ENCODE results near the gene MRPL51.
A peak's percentile ranks its signal among the peaks of the same experiment; 100 is the strongest.

MRPL51 gene
- 8.7 to 21.3 reads per million in 2 donors for total RNA-seq

DNA sequence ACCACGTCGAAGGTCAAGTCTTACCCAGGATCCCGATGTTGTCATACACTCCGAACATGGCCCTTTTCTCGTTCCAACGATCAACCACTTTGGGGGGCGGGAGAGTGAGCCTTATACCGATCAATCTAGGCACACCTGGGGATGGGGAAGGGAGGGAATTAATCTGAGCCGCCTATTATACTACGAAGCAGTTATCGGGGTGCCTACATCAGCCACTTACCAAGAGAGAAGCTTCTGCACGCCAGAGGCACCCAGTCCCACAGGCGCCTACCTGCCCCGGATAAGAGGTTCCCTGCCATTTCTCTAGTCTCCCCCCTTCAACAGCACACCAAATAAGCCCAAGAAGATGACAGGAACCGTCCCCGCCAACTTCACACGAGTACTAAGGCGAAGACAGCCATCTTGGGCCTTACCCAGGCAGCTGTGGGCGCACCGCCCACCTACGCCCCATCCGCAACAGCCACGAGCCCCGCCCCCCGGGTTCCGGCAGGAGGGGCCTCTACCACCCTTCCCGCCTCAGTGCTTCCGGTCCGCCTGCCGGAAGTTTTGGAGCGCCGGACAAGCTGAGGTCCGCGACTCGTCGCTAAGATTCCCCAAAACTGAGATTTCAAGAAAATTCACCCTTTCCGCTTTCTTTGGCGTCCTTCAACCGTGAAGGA, at the start of gene MRPL51:
Gene MRPL51 (minus strand): TSS at position 425 of the 659 bp plus-strand sequence. CDS start 126 bp downstream, at position 299.
- DNase-seq, result peak; percentile 93 to 98 (median 96)

DNA sequence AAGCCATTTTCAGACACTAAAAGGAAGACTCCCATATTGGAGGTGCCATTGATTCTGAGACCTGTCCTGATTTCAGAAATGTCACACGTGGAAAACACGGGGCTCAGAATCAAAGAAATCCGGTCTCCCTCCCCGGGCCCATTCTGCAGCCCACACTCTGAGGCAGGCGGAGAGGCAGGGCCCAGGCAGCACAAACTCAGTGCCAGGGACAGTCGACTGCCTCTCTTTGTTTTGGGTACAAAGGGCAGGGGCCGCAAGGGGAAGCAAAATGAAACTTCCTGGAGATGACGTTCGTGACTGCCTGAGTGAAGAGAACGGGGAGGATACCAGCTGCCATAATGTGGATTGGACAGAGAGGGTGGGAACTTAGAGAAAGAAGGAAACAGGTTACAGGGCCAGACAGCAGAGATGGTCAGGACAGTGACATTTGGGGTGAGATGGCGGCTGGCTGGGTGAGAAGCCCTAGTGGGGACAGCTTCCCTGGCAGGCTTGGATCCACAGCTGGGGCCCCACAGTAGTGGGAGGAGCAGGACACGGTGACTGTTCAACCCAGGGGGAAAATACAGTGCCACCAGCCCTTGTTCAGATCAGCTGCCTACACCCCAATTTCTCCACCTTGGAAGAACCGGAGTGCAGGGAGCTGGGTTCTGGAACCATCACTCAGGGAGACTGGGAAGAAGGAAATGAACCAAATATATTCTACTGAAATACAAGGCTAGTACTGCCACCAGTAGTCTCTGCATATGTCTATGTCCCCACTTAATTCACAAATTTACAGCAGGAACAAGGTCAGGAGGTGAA, 49.3 kb upstream of the MRPL51 start:
- no peak for DNase-seq

DNA sequence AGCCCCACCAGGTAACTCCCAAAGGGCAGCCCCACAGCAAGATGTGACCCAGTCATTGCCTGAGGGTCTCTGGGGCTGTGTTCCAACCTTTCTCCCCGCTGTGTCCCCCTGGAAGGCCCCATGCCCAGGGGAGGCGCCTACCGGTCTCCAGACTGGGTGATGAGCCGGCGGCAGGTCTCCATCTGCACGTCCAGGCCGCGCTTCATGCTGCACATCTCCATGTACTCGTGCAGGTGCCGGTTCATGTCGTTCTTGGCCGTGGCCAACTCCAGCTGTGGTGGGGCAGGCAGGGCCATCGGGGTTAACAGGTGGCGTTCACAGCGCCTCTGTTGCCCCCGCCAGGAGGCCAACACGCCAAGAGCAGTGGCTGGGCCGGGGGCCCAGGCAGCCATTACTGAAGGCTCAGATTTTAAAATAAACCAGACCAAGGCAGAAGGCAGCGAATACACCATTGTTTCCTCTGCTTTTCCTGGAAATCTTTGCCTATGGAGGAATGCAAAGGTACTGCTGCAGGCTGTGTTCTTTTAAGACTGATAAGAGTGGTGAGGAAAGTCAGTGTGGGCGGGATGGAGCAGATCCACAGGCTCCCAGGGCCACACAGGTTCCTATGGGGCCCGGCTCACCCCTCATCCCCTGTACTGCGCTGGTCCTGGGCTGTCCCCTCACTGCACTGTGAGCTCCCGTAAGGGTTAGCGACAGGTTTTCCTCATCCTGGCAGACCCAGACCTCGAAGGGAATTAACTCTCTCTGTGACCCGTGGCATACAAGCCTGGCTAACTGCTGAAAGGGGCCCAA, 48.5 kb upstream of the MRPL51 start:
- no peak for DNase-seq

DNA sequence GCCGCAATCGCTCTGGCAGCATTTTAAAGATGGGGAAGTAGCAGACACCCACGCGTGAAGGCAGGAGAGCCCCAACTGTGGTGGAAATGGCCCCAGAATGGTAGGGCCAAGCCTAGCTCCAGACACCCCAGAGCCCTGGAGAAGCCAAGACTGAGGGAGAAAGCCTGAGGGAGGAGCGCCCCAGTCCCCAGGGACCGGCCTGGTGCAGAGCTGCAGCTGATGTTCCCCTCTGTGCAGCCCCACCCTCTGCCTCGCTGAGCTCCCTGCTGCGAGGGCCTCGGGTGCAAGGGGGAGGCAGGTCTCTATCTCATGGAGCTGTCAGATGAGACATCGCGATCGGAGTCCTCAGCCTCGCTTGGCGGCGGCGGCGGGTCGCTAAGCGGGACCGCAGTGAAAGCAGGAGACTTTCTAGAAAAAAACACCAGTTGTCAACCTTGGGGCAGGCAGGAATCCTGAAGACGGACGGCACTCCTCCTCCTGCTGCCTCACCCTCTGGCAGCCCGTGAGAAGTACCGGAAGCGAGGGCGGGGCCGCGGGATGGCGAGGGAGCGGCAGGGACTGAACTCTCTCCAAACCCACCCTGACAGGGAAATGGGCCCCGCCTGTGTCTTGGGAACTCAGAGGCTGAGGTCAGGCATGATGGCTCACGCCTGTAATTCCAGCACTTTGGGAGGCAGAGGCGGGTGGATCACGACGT, 47.3 kb upstream of the MRPL51 start:
- DNase-seq, result peak in 4 of 5 experiments; percentile 22 to 62 (median 35)

DNA sequence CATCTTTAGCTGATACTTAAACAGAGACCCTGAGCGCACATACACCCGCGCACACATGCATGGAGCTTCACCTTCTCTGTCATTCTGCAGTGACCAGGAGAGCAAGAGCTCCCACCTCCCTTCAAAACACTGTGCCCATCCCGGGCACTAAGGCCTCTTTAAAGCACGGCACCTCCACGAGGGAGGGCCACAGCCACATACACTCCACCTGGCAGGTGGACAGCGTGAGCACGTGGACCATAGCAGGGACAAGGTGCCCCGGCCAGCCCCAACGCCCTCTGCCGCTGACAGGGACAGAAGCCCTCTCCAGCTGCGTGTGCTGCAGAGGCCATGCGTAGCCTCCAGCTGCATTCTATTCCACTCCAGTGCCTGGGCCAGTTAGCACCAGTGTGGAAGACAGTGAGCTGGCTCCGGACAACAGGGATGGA, 46.7 kb upstream of the MRPL51 start:
- DNase-seq, result no peak

DNA sequence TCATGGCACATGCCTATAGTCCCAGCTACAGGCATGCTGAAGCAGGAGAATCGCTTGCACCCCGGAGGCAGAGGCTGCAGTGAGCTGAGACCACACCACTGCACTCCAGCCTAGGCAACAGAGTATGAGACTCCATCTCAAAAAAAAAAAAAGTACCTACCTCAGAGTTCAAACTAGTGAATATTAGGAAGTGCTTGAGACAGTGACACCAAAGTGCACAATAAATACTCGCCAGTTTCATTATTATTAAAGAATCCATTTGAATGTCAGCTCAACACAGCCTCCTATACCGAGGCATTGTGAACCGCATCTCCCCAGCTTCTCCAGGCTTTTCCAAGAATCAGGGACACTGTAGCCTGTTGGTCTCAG, 46.2 kb upstream of the MRPL51 start:
- DNase-seq, result no peak

DNA sequence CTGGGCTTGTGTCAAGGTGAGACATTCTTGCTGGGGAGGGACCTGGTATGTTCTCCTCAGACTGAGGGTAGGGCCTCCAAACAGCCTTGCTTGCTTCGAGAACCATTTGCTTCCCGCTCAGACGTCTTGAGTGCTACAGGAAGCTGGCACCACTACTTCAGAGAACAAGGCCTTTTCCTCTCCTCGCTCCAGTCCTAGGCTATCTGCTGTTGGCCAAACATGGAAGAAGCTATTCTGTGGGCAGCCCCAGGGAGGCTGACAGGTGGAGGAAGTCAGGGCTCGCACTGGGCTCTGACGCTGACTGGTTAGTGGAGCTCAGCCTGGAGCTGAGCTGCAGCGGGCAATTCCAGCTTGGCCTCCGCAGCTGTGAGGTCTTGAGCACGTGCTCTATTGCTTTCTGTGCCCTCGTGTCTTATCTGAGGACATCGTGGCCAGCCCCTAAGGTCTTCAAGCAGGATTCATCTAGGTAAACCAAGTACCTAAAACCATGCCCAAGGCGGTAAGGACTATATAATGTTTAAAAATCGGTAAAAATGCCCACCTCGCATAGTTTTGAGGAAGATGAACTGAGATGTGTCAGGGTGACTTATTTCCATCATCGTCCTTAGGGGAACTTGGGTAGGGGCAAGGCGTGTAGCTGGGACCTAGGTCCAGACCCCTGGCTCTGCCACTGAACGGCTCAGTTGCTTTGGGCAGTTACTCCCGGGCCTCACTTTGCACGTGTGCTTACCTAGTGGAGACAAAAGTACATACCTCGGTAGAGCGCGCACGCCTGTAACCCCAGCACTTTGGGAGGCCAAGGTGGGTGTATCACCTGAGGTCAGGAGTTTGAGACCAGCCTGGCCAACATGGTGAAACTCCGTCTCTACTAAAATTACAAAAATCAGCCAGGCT, 45.6 kb upstream of the MRPL51 start:
- DNase-seq, result peak in 1 of 5 experiments; percentile 35

DNA sequence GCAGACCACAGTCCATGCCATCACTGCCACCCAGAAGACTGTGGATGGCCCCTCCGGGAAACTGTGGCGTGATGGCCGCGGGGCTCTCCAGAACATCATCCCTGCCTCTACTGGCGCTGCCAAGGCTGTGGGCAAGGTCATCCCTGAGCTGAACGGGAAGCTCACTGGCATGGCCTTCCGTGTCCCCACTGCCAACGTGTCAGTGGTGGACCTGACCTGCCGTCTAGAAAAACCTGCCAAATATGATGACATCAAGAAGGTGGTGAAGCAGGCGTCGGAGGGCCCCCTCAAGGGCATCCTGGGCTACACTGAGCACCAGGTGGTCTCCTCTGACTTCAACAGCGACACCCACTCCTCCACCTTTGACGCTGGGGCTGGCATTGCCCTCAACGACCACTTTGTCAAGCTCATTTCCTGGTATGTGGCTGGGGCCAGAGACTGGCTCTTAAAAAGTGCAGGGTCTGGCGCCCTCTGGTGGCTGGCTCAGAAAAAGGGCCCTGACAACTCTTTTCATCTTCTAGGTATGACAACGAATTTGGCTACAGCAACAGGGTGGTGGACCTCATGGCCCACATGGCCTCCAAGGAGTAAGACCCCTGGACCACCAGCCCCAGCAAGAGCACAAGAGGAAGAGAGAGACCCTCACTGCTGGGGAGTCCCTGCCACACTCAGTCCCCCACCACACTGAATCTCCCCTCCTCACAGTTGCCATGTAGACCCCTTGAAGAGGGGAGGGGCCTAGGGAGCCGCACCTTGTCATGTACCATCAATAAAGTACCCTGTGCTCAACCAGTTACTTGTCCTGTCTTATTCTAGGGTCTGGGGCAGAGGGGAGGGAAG, 44.7 kb upstream of the MRPL51 start:
- DNase-seq, result peak; percentile 72 to 89 (median 77)

DNA sequence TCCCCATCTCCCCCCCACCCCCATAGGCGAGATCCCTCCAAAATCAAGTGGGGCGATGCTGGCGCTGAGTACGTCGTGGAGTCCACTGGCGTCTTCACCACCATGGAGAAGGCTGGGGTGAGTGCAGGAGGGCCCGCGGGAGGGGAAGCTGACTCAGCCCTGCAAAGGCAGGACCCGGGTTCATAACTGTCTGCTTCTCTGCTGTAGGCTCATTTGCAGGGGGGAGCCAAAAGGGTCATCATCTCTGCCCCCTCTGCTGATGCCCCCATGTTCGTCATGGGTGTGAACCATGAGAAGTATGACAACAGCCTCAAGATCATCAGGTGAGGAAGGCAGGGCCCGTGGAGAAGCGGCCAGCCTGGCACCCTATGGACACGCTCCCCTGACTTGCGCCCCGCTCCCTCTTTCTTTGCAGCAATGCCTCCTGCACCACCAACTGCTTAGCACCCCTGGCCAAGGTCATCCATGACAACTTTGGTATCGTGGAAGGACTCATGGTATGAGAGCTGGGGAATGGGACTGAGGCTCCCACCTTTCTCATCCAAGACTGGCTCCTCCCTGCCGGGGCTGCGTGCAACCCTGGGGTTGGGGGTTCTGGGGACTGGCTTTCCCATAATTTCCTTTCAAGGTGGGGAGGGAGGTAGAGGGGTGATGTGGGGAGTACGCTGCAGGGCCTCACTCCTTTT, 44.0 kb upstream of the MRPL51 start:
- peak in 1 of 5 experiments; percentile 35 for DNase-seq

DNA sequence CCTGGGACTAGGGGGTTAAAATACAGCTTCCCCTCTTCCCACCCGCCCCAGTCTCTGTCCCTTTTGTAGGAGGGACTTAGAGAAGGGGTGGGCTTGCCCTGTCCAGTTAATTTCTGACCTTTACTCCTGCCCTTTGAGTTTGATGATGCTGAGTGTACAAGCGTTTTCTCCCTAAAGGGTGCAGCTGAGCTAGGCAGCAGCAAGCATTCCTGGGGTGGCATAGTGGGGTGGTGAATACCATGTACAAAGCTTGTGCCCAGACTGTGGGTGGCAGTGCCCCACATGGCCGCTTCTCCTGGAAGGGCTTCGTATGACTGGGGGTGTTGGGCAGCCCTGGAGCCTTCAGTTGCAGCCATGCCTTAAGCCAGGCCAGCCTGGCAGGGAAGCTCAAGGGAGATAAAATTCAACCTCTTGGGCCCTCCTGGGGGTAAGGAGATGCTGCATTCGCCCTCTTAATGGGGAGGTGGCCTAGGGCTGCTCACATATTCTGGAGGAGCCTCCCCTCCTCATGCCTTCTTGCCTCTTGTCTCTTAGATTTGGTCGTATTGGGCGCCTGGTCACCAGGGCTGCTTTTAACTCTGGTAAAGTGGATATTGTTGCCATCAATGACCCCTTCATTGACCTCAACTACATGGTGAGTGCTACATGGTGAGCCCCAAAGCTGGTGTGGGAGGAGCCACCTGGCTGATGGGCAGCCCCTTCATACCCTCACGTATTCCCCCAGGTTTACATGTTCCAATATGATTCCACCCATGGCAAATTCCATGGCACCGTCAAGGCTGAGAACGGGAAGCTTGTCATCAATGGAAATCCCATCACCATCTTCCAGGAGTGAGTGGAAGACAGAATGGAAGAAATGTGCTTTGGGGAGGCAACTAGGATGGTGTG, 43.1 kb upstream of the MRPL51 start:
- no peak for DNase-seq

DNA sequence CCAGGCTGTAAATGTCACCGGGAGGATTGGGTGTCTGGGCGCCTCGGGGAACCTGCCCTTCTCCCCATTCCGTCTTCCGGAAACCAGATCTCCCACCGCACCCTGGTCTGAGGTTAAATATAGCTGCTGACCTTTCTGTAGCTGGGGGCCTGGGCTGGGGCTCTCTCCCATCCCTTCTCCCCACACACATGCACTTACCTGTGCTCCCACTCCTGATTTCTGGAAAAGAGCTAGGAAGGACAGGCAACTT, 42.6 kb upstream of the MRPL51 start:
- DNase-seq, result no peak

DNA sequence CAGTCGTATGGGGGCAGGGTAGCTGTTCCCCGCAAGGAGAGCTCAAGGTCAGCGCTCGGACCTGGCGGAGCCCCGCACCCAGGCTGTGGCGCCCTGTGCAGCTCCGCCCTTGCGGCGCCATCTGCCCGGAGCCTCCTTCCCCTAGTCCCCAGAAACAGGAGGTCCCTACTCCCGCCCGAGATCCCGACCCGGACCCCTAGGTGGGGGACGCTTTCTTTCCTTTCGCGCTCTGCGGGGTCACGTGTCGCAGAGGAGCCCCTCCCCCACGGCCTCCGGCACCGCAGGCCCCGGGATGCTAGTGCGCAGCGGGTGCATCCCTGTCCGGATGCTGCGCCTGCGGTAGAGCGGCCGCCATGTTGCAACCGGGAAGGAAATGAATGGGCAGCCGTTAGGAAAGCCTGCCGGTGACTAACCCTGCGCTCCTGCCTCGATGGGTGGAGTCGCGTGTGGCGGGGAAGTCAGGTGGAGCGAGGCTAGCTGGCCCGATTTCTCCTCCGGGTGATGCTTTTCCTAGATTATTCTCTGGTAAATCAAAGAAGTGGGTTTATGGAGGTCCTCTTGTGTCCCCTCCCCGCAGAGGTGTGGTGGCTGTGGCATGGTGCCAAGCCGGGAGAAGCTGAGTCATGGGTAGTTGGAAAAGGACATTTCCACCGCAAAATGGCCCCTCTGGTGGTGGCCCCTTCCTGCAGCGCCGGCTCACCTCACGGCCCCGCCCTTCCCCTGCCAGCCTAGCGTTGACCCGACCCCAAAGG, 42.1 kb upstream of the MRPL51 start:
- DNase-seq, result peak; percentile 50 to 88 (median 68)

DNA sequence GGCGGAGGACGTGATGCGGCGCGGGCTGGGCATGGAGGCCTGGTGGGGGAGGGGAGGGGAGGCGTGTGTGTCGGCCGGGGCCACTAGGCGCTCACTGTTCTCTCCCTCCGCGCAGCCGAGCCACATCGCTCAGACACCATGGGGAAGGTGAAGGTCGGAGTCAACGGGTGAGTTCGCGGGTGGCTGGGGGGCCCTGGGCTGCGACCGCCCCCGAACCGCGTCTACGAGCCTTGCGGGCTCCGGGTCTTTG, 41.6 kb upstream of the MRPL51 start:
- no peak for DNase-seq

DNA sequence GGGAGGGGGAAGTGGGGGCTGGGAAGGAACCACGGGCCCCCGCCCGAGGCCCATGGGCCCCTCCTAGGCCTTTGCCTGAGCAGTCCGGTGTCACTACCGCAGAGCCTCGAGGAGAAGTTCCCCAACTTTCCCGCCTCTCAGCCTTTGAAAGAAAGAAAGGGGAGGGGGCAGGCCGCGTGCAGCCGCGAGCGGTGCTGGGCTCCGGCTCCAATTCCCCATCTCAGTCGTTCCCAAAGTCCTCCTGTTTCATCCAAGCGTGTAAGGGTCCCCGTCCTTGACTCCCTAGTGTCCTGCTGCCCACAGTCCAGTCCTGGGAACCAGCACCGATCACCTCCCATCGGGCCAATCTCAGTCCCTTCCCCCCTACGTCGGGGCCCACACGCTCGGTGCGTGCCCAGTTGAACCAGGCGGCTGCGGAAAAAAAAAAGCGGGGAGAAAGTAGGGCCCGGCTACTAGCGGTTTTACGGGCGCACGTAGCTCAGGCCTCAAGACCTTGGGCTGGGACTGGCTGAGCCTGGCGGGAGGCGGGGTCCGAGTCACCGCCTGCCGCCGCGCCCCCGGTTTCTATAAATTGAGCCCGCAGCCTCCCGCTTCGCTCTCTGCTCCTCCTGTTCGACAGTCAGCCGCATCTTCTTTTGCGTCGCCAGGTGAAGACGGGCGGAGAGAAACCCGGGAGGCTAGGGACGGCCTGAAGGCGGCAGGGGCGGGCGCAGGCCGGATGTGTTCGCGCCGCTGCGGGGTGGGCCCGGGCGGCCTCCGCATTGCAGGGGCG, 41.0 kb upstream of the MRPL51 start, which contains the start of gene GAPDH:
Gene GAPDH (plus strand): TSS at position 595 of the 772 bp plus-strand sequence. CDS start 316 bp downstream, outside the sequence.
- peak; percentile 64 to 98 (median 79) for DNase-seq

DNA sequence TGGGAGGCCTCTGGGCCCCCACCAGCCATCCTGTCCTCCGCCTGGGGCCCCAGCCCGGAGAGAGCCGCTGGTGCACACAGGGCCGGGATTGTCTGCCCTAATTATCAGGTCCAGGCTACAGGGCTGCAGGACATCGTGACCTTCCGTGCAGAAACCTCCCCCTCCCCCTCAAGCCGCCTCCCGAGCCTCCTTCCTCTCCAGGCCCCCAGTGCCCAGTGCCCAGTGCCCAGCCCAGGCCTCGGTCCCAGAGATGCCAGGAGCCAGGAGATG, 40.5 kb upstream of the MRPL51 start:
- DNase-seq, result no peak

DNA sequence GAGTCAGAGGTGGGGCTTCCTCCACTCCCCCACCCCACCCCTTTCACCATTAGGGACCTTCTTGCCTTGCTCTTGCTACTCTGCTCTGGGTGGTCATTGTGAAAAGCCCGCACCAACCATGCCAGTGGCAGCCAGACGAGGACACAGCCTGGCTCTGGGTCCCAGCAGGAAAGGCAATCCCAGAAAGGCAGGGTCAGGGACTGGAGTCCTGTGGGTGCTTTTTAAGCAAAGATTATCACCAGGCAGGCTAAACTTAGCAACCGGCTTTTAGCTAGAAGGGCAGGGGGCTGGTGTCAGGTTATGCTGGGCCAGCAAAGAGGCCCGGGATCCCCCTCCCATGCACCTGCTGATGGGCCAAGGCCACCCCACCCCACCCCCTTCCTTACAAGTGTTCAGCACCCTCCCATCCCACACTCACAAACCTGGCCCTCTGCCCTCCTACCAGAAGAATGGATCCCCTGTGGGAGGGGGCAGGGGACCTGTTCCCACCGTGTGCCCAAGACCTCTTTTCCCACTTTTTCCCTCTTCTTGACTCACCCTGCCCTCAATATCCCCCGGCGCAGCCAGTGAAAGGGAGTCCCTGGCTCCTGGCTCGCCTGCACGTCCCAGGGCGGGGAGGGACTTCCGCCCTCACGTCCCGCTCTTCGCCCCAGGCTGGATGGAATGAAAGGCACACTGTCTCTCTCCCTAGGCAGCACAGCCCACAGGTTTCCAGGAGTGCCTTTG, 40.0 kb upstream of the MRPL51 start:
- DNase-seq, result peak in 2 of 5 experiments; percentile 16 to 50
